Measurements from ENCODE around the gene YOD1.
"Not testable (repeated sequence)": the region's sequence is repeated elsewhere in the genome, so short reads cannot be mapped to it uniquely, and the experiment has no call there.

Gene YOD1

GRCh38 chr1:207047505-207047904 lies 3.5 kb downstream of the YOD1 start:
- DNase-seq: no peak

- no peak for DNase-seq
Measured at GRCh38 chr1:207045453-207045852, 5.6 kb downstream of the YOD1 start.

- not testable (repeated sequence) for DNase-seq
Measured at GRCh38 chr1:207041397-207041796, 9.6 kb downstream of the YOD1 start.

GRCh38 chr1:207040181-207040533 lies 10.9 kb downstream of the YOD1 start:
- no peak for DNase-seq

GRCh38 chr1:207039380-207040180 lies 11.4 kb downstream of the YOD1 start:
- no peak for DNase-seq

- DNase-seq: no peak
Measured at GRCh38 chr1:207036865-207037264, 14.1 kb downstream of the YOD1 start.

GRCh38 chr1:207035877-207036551 lies 15.0 kb downstream of the YOD1 start:
- no peak for DNase-seq

GRCh38 chr1:207034998-207035397 lies 16.0 kb downstream of the YOD1 start:
- DNase-seq: no peak

GRCh38 chr1:207034208-207034607 lies 16.8 kb downstream of the YOD1 start:
- DNase-seq: no peak

GRCh38 chr1:207033302-207033701 lies 17.7 kb downstream of the YOD1 start:
- no peak for DNase-seq

- DNase-seq: no peak
Measured at GRCh38 chr1:207032528-207033017, 18.4 kb downstream of the YOD1 start, which contains the start of gene C1orf116. C1orf116 (minus strand) TSS chr1:207032756; CDS start chr1:207027598, 5,158 bp downstream.

- DNase-seq: no peak
Measured at GRCh38 chr1:207031632-207032264, 19.3 kb downstream of the YOD1 start.

GRCh38 chr1:207031016-207031415 lies 20.0 kb downstream of the YOD1 start:
- DNase-seq: no peak

- no peak for DNase-seq
Measured at GRCh38 chr1:207030522-207031009, 20.4 kb downstream of the YOD1 start.

- DNase-seq: no peak
Measured at GRCh38 chr1:207029701-207030521, 21.1 kb downstream of the YOD1 start.

- DNase-seq: no peak
Measured at GRCh38 chr1:207028884-207029650, 21.9 kb downstream of the YOD1 start.

GRCh38 chr1:207027921-207028320 lies 23.1 kb downstream of the YOD1 start:
- no peak for DNase-seq

GRCh38 chr1:207027206-207027777 lies 23.7 kb downstream of the YOD1 start:
- DNase-seq: no peak

- DNase-seq: no peak
Measured at GRCh38 chr1:207026104-207026534, 24.9 kb downstream of the YOD1 start.

GRCh38 chr1:207025146-207025880 lies 25.7 kb downstream of the YOD1 start:
- no peak for DNase-seq

Data from right forelimb (tissue), 1 donor.